ENCODE measurements around the gene PYGL. TPM values are rescaled to one million over a fixed set of nuclear protein-coding genes. Genes with fewer than 3 reads are reported as not detected.

The PYGL gene
- total and polyA plus RNA-seq, 10 donors = 14.1 to 302 (median 101) TPM

- DNase-seq = no peak
- H3K36me3 ChIP-seq = no peaks in the 10 kb centered on the region
- H3K4me1 ChIP-seq = peaks cover 8 to 36% (median 25%) of the 10 kb centered on the region in 6 donors
- H3K27ac ChIP-seq = no peak overlapping the region
- WGBS, 5 donors = 74 to 84% (median 81%) methylated on average over 5 of the region's 5 CpGs
- no peak overlapping the region for H3K4me3 ChIP-seq
- H3K9me3 ChIP-seq = no peaks in the 10 kb centered on the region
- peaks cover 0 to 70% (median 26%) of the 10 kb centered on the region in 7 donors for H3K27me3 ChIP-seq (replicated peaks in 1 of 7)
- intact Hi-C loops (cut with DNase I; ENCODE audit: low total_unique reads) = no loop called here
- TF ChIP-seq POLR2AphosphoS5 (IDR thresholded peaks at IDR 0.05) (no peak), POLR2A (IDR thresholded peaks at IDR 0.05) (no peak), CTCF (IDR thresholded peaks at IDR 0.05 in 8 of 11, conservative IDR thresholded peaks at IDR 0.05 in 3 of 11) (no peak)
Observed at GRCh38 chr14:50871228-50871627, 73.1 kb downstream of the PYGL start.

GRCh38 chr14:50865391-50866076, 78.7 kb downstream of the PYGL start:
- Histone ChIP-seq H3K4me3 (no peak overlapping the region), H3K27ac (peak overlapping the region in 5 of 8 donors; percentile 8 to 69 (median 52)), H3K27me3 (replicated peaks in 1 of 7) (peaks cover 0 to 30% (median 6%) of the 10 kb centered on the region in 7 donors), H3K9me3 (no peaks in the 10 kb centered on the region), H3K4me1 (peaks cover 0 to 17% (median 1%) of the 10 kb centered on the region in 6 donors), H3K36me3 (no peaks in the 10 kb centered on the region)
- intact Hi-C loops (cut with DNase I; ENCODE audit: low total_unique reads) = no loop called here
- TF ChIP-seq CTCF (IDR thresholded peaks at IDR 0.05 in 8 of 11, conservative IDR thresholded peaks at IDR 0.05 in 3 of 11) = no peak
- TF ChIP-seq POLR2AphosphoS5 (IDR thresholded peaks at IDR 0.05) = no peak
- no peak for TF ChIP-seq POLR2A (IDR thresholded peaks at IDR 0.05)
- DNase-seq = no peak
- WGBS, 5 donors = 45 to 58% (median 50%) methylated on average over 11 of the region's 11 CpGs

GRCh38 chr14:50864946-50865345, 79.3 kb downstream of the PYGL start:
- DNase-seq = no peak
- intact Hi-C loops (cut with DNase I; ENCODE audit: low total_unique reads) = no loop called here
- H3K27me3 ChIP-seq (replicated peaks in 1 of 7) = peaks cover 0 to 24% (median 1%) of the 10 kb centered on the region in 7 donors
- peaks cover 0 to 23% (median 4%) of the 10 kb centered on the region in 6 donors for H3K4me1 ChIP-seq
- peak overlapping the region in 3 of 8 donors; percentile 49 to 69 (median 69) for H3K27ac ChIP-seq
- H3K36me3 ChIP-seq = no peaks in the 10 kb centered on the region
- no peak overlapping the region for H3K4me3 ChIP-seq
- 89 to 95% (median 94%) methylated on average over 5 of the region's 5 CpGs for WGBS, 5 donors
- no peaks in the 10 kb centered on the region for H3K9me3 ChIP-seq
- TF ChIP-seq CTCF (IDR thresholded peaks at IDR 0.05 in 8 of 11, conservative IDR thresholded peaks at IDR 0.05 in 3 of 11) (no peak), POLR2AphosphoS5 (IDR thresholded peaks at IDR 0.05) (no peak), POLR2A (IDR thresholded peaks at IDR 0.05) (no peak)

- no peak overlapping the region for H3K27ac ChIP-seq
- intact Hi-C loops (cut with DNase I; ENCODE audit: low total_unique reads) = no loop called here
- H3K4me1 ChIP-seq = peaks cover 0 to 30% (median 9%) of the 10 kb centered on the region in 6 donors
Observed at GRCh38 chr14:50864237-50864636, 80.0 kb downstream of the PYGL start.

More at GRCh38 chr14:50864237-50864636, 80.0 kb downstream of the PYGL start:
- Histone ChIP-seq H3K36me3 (no peaks in the 10 kb centered on the region), H3K27me3 (replicated peaks in 1 of 7) (peaks cover 0 to 17% (median 0%) of the 10 kb centered on the region in 7 donors), H3K9me3 (no peaks in the 10 kb centered on the region), H3K4me3 (no peak overlapping the region)
- no peak for TF ChIP-seq POLR2A (IDR thresholded peaks at IDR 0.05)
- TF ChIP-seq POLR2AphosphoS5 (IDR thresholded peaks at IDR 0.05) = no peak
- no peak for TF ChIP-seq CTCF (IDR thresholded peaks at IDR 0.05 in 8 of 11, conservative IDR thresholded peaks at IDR 0.05 in 3 of 11)
- no peak for DNase-seq
